IMR-90 (cell line): ENCODE measurements around the gene ZSCAN29. TPM values are rescaled to one million over a fixed set of nuclear protein-coding genes. Genes with fewer than 3 reads are reported as not detected.

Experiments
- ATAC-seq: fragments of 200-7000 bp; cut with Tn5 transposase; 2 replicates; pipeline ENCODE4 v1.9.1; 2020; ENCODE audit warnings: low read depth, mild to moderate bottlenecking, moderate library complexity
- BruUV-seq: library from RNA; stranded (reverse); fragments of 400-500 nt; replicated peaks from 2 replicates; lab custom pipeline; 2021; lab: Mats Ljungman, UMichigan
- CTCF ChIA-PET: fragments of 300-600 bp; formaldehyde crosslinking; extraction: SDS; loops from one replicate; lab custom pipeline; 2021; ENCODE audit warnings: antibody characterized with exemption; lab: Yijun Ruan, JAX
- POLR2A ChIA-PET: fragments of 300-600 bp; sonication (Branson Sonifier 250); formaldehyde crosslinking; loops from one replicate; lab custom pipeline; 2022; ENCODE audit warnings: antibody characterized with exemption; ENCODE audit not compliant: unreplicated experiment; lab: Charles Lee
- DNase-seq: peaks from one replicate; pipeline ENCODE4 v3.0.0; 2013
- H2AFZ ChIP-seq: replicated peaks from 2 replicates; pipeline ENCODE3; 2013; ENCODE audit warnings: low read length, mild to moderate bottlenecking; ENCODE audit not compliant: poor library complexity
- H2AK5ac ChIP-seq: 2 replicates; pipeline ENCODE4 v1.6.1; 2013; ENCODE audit warnings: low read depth, low read length, inconsistent platforms
- H2AK9ac ChIP-seq: replicated peaks from 2 replicates; pipeline ENCODE3; 2013; ENCODE audit warnings: mild to moderate bottlenecking, low read depth, low read length, moderate library complexity; ENCODE audit not compliant: poor library complexity
- H2BK120ac ChIP-seq: 2 replicates; pipeline ENCODE4 v1.6.1; 2013; ENCODE audit warnings: low read depth, low read length, inconsistent platforms
- H2BK15ac ChIP-seq: 3 replicates; pipeline ENCODE4 v1.6.1; 2013; ENCODE audit warnings: low read depth, low read length, inconsistent platforms
- H2BK20ac ChIP-seq: 2 replicates; pipeline ENCODE4 v1.6.1; 2013; ENCODE audit warnings: low read depth, mild to moderate bottlenecking, inconsistent platforms, low read length, moderate library complexity
- H2BK5ac ChIP-seq: 2 replicates; pipeline ENCODE4 v1.6.1; 2013; ENCODE audit warnings: mild to moderate bottlenecking, low read depth, low read length, inconsistent platforms; ENCODE audit not compliant: poor library complexity, severe bottlenecking
- H3K14ac ChIP-seq: replicated peaks from 2 replicates; pipeline ENCODE4 v1.6.1; 2013; ENCODE audit warnings: low read depth, low read length, inconsistent platforms
- H3K18ac ChIP-seq: 2 replicates; pipeline ENCODE4 v1.6.1; 2013; ENCODE audit warnings: low read depth, low read length, control low read depth
- H3K23ac ChIP-seq: 2 replicates; pipeline ENCODE4 v1.6.1; 2013; ENCODE audit warnings: low read depth, low read length, inconsistent platforms
- H3K27ac ChIP-seq: 2 replicates; pipeline ENCODE4 v1.5.1; 2013; ENCODE audit warnings: mild to moderate bottlenecking, control low read depth, low read length; ENCODE audit not compliant: insufficient read depth
- H3K27me3 ChIP-seq: 2 replicates; pipeline ENCODE4 v1.6.1; 2013; ENCODE audit warnings: low read length; ENCODE audit not compliant: control insufficient read depth, insufficient read depth
- H3K36me3 ChIP-seq: 2 replicates; pipeline ENCODE4 v1.6.1; 2013; ENCODE audit warnings: low read length, mixed read lengths; ENCODE audit not compliant: control insufficient read depth, insufficient read depth
- H3K4ac ChIP-seq: 2 replicates; pipeline ENCODE4 v1.6.1; 2013; ENCODE audit warnings: low read depth, low read length, inconsistent platforms
- H3K4me1 ChIP-seq: 2 replicates; pipeline ENCODE4 v1.6.1; 2013; ENCODE audit warnings: low read length, mixed read lengths; ENCODE audit not compliant: control insufficient read depth, insufficient read depth
- H3K4me2 ChIP-seq: 2 replicates; pipeline ENCODE4 v1.6.1; 2013; ENCODE audit warnings: low read depth, mild to moderate bottlenecking, control low read depth, low read length, moderate library complexity
- H3K4me3 ChIP-seq: 2 replicates; pipeline ENCODE4 v1.5.1; 2013; ENCODE audit warnings: low read depth, mild to moderate bottlenecking, control low read depth, low read length, moderate library complexity; ENCODE audit not compliant: insufficient read depth
- H3K56ac ChIP-seq: 2 replicates; pipeline ENCODE4 v1.6.1; 2013; ENCODE audit warnings: low read length, inconsistent platforms; ENCODE audit not compliant: insufficient read depth; ENCODE audit errors: extremely low read depth
- H3K79me1 ChIP-seq, 2 experiments: 2 replicates each; pipeline ENCODE4 v1.6.1; 2013; ENCODE audit warnings: low read length in 2 of 2, inconsistent platforms in 1 of 2, low read depth in 1 of 2
- H3K9ac ChIP-seq: 2 replicates; pipeline ENCODE4 v1.6.1; 2013; ENCODE audit warnings: low read depth, low read length, control low read depth
- H3K9me1 ChIP-seq: 2 replicates; pipeline ENCODE4 v1.6.1; 2013; ENCODE audit warnings: low read length, inconsistent platforms; ENCODE audit not compliant: insufficient read depth
- H3K9me3 ChIP-seq: 2 replicates; pipeline ENCODE4 v1.6.1; 2013; ENCODE audit warnings: low read length; ENCODE audit not compliant: control insufficient read depth, insufficient read depth
- H4K20me1 ChIP-seq: 2 replicates; pipeline ENCODE4 v1.6.1; 2013; ENCODE audit warnings: low read length, inconsistent platforms; ENCODE audit not compliant: insufficient read depth
- H4K5ac ChIP-seq: 2 replicates; pipeline ENCODE4 v1.6.1; 2013; ENCODE audit warnings: mild to moderate bottlenecking, low read depth, low read length, control low read depth
- H4K8ac ChIP-seq, 2 experiments: 2 replicates each; pipeline ENCODE4 v1.6.1; 2013; ENCODE audit warnings: low read depth in 2 of 2, low read length in 2 of 2, control low read depth in 1 of 2, inconsistent platforms in 1 of 2
- H4K91ac ChIP-seq: 2 replicates; pipeline ENCODE4 v1.6.1; 2013; ENCODE audit warnings: low read depth, low read length, inconsistent platforms; ENCODE audit not compliant: insufficient read depth
- CHD1 ChIP-seq: IDR thresholded peaks from 2 replicates; pipeline ENCODE4 v1.6.1; 2012; ENCODE audit warnings: low read depth, low read length, improper control_type of control experiment
- CTCF ChIP-seq: conservative IDR thresholded peaks from 2 replicates; pipeline ENCODE4 v1.5.1; 2012; ENCODE audit warnings: mild to moderate bottlenecking, low read depth, low read length, improper control_type of control experiment
- MAFK ChIP-seq: IDR thresholded peaks from 2 replicates; pipeline ENCODE4 v1.6.1; 2012; ENCODE audit warnings: low read depth, low read length, improper control_type of control experiment
- MAZ ChIP-seq: IDR thresholded peaks from 2 replicates; pipeline ENCODE4 v1.6.1; 2012; ENCODE audit warnings: low read depth, mild to moderate bottlenecking, low read length, improper control_type of control experiment, moderate library complexity, borderline replicate concordance
- NFE2L2 ChIP-seq: fragments of 150-350 bp; IDR thresholded peaks from 2 replicates; pipeline ENCODE4 v1.6.1; 2016; ENCODE audit warnings: low read depth, mild to moderate bottlenecking, low read length
- POLR2A ChIP-seq: IDR thresholded peaks from 2 replicates; pipeline ENCODE4 v1.6.1; 2012; ENCODE audit warnings: mild to moderate bottlenecking, low read depth, low read length
- SMC3 ChIP-seq: fragments of 150-350 bp; IDR thresholded peaks from 2 replicates; pipeline ENCODE4 v1.6.1; 2016; ENCODE audit warnings: low read depth, mild to moderate bottlenecking, antibody characterized with exemption, low read length, moderate library complexity
- USF2 ChIP-seq: fragments of 150-350 bp; IDR thresholded peaks from 2 replicates; pipeline ENCODE4 v1.6.1; 2017; ENCODE audit warnings: mild to moderate bottlenecking, antibody characterized with exemption, low read length, low read depth
- dilution Hi-C: fragments of 300-500 bp; cut with HindIII; formaldehyde crosslinking; loops from one replicate; pipeline ENCODE4 v1.14.3; 2018; ENCODE audit warnings: low sequenced_read_pairs; ENCODE audit not compliant: unreplicated experiment
- in situ Hi-C: fragments of 300-500 bp; cut with MboI; formaldehyde crosslinking; loops from 3 replicates; pipeline ENCODE4 v1.14.3; 2019; ENCODE audit warnings: low sequenced_read_pairs, inconsistent platforms, mixed read lengths
- intact Hi-C: fragments of 100-400 bp; cut with micrococcal nuclease; formaldehyde crosslinking; loops from 2 replicates; pipeline ENCODE4 v1.10.0; 2022
- polyA plus RNA-seq, 3 experiments: library from polyadenylated mRNA; depleted of rRNA; stranded (reverse); fragments of >200 nt; gene quantifications; 2 replicates each; pipeline ENCODE4 v1.2.3, GENCODE V29; 2012; ENCODE audit warnings: low replicate concordance in 1 of 3
- total RNA-seq: library from RNA; depleted of rRNA; stranded (reverse); fragments of >200 nt; gene quantifications from 2 replicates; pipeline ENCODE4 v1.2.3, GENCODE V29; 2012

The ZSCAN29 gene
- total and polyA plus RNA-seq, 2 of the 4 experiments (the other 2 are of a cell fraction), result 6.8 to 8.6 TPM

- H4K5ac ChIP-seq, result no peak overlapping the region
- H3K4me3 ChIP-seq, result no peak overlapping the region
- no peak overlapping the region for H3K9ac ChIP-seq
- peaks cover 3% of the 10 kb centered on the region for H3K4me1 ChIP-seq
- intact Hi-C loops (no loop called here), dilution Hi-C loops (no loop called here), in situ Hi-C loops (no loop called here)
- H3K18ac ChIP-seq, result no peak overlapping the region
- H4K20me1 ChIP-seq, result no peaks in the 10 kb centered on the region; the same call in 1 of the 2 replicates
- no peak overlapping the region for H2BK15ac ChIP-seq
- no peak overlapping the region for H2AK9ac ChIP-seq
- no peaks in the 10 kb centered on the region for H3K9me3 ChIP-seq
- no peak overlapping the region for H2BK120ac ChIP-seq
- H3K56ac ChIP-seq, result no peak overlapping the region
- no peak for TF ChIP-seq SMC3
- TF ChIP-seq USF2, result no peak
- TF ChIP-seq MAZ, result no peak
- no peak for TF ChIP-seq NFE2L2
- no peak for TF ChIP-seq CHD1
- TF ChIP-seq CTCF, result no peak
- TF ChIP-seq MAFK, result no peak
- no peak for TF ChIP-seq POLR2A
- H2AK5ac ChIP-seq, result no peak overlapping the region
- H4K8ac ChIP-seq, result no peak overlapping the region
- no peak for DNase-seq
- no peaks in the 10 kb centered on the region for H3K27me3 ChIP-seq
- ChIA-PET POLR2A (no interaction called here), CTCF (no interaction called here)
- no peak overlapping the region for H2BK5ac ChIP-seq
- no peak for ATAC-seq
- no peaks in the 10 kb centered on the region for H3K9me1 ChIP-seq
- H3K4me2 ChIP-seq, result no peak overlapping the region
- H3K79me1 ChIP-seq, result peaks cover 0 to 12% of the 10 kb centered on the region in 2 experiments; a peak in 2 of 4 replicates
- no peak overlapping the region for H3K27ac ChIP-seq
- BruUV-seq, result no TSS peak
- H3K23ac ChIP-seq, result no peak overlapping the region
- H3K14ac ChIP-seq, result no peak overlapping the region
- H2BK20ac ChIP-seq, result no peak overlapping the region
- H2AFZ ChIP-seq, result no peak overlapping the region
- H3K36me3 ChIP-seq, result peaks cover 9% of the 10 kb centered on the region
- H4K91ac ChIP-seq, result no peak overlapping the region
- H3K4ac ChIP-seq, result no peak overlapping the region
These were observed 7.8 kb upstream of the ZSCAN29 start for GRCh38 chr15:43378601-43379000.
